ENCODE results near the gene PDE8B.

DNA sequence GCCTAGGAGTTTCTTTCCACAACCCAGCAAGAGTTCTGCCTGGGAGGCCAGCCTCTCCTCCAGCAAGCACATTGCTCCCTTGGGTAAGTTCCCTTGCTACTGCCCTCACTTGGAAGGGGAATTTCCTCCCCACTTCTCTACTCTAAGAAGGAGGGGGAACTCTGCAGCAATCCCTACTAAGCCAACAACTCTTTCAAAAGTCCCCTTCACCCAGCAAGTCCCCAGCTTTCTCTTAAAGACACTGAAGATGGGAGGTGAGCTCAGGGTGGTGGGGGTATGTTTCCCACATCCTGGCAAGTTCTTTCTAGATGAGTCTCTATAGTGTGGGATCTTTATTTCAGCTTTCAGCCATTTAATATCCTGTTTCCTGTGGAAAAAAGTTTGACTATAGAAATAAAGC lies 49.0 kb downstream of the PDE8B start:
- TF ChIP-seq, protein P1, sequence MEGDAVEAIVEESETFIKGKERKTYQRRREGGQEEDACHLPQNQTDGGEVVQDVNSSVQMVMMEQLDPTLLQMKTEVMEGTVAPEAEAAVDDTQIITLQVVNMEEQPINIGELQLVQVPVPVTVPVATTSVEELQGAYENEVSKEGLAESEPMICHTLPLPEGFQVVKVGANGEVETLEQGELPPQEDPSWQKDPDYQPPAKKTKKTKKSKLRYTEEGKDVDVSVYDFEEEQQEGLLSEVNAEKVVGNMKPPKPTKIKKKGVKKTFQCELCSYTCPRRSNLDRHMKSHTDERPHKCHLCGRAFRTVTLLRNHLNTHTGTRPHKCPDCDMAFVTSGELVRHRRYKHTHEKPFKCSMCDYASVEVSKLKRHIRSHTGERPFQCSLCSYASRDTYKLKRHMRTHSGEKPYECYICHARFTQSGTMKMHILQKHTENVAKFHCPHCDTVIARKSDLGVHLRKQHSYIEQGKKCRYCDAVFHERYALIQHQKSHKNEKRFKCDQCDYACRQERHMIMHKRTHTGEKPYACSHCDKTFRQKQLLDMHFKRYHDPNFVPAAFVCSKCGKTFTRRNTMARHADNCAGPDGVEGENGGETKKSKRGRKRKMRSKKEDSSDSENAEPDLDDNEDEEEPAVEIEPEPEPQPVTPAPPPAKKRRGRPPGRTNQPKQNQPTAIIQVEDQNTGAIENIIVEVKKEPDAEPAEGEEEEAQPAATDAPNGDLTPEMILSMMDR (IDR thresholded peaks at IDR 0.05): no peak
- no peak for TF ChIP-seq POLR2A (IDR thresholded peaks at IDR 0.05)

All from esophagus squamous epithelium (tissue), 4 donors.